ENCODE results near the gene ARFGEF2.

- TF ChIP-seq, protein P1, sequence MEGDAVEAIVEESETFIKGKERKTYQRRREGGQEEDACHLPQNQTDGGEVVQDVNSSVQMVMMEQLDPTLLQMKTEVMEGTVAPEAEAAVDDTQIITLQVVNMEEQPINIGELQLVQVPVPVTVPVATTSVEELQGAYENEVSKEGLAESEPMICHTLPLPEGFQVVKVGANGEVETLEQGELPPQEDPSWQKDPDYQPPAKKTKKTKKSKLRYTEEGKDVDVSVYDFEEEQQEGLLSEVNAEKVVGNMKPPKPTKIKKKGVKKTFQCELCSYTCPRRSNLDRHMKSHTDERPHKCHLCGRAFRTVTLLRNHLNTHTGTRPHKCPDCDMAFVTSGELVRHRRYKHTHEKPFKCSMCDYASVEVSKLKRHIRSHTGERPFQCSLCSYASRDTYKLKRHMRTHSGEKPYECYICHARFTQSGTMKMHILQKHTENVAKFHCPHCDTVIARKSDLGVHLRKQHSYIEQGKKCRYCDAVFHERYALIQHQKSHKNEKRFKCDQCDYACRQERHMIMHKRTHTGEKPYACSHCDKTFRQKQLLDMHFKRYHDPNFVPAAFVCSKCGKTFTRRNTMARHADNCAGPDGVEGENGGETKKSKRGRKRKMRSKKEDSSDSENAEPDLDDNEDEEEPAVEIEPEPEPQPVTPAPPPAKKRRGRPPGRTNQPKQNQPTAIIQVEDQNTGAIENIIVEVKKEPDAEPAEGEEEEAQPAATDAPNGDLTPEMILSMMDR (IDR thresholded peaks at IDR 0.05) = no peak
- no peak for TF ChIP-seq EZH2 (IDR thresholded peaks at IDR 0.05)
Observed at GRCh38 chr20:48953653-48954052, 32.1 kb downstream of the ARFGEF2 start.

All from neural progenitor cell (in vitro differentiated cells).